Measurements from ENCODE around the gene JADE3.
"Not testable (repeated sequence)": the region's sequence is repeated elsewhere in the genome, so short reads cannot be mapped to it uniquely, and the experiment has no call there.

JADE3 gene

GRCh38 chrX:46954716-46955115 is 42.5 kb downstream of the JADE3 start:
- TF ChIP-seq, protein P1, sequence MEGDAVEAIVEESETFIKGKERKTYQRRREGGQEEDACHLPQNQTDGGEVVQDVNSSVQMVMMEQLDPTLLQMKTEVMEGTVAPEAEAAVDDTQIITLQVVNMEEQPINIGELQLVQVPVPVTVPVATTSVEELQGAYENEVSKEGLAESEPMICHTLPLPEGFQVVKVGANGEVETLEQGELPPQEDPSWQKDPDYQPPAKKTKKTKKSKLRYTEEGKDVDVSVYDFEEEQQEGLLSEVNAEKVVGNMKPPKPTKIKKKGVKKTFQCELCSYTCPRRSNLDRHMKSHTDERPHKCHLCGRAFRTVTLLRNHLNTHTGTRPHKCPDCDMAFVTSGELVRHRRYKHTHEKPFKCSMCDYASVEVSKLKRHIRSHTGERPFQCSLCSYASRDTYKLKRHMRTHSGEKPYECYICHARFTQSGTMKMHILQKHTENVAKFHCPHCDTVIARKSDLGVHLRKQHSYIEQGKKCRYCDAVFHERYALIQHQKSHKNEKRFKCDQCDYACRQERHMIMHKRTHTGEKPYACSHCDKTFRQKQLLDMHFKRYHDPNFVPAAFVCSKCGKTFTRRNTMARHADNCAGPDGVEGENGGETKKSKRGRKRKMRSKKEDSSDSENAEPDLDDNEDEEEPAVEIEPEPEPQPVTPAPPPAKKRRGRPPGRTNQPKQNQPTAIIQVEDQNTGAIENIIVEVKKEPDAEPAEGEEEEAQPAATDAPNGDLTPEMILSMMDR (IDR thresholded peaks at IDR 0.05; ENCODE audit: insufficient read depth, low read depth, low read length, missing control alignments) = no peak
- no peak overlapping the region for H3K4me3 ChIP-seq (ENCODE audit: low read length)
- DNase-seq (ENCODE audit: low read depth) = no peak

GRCh38 chrX:46956589-46956988 is 44.4 kb downstream of the JADE3 start:
- not testable (repeated sequence) for H3K4me3 ChIP-seq (ENCODE audit: low read length); DNase-seq (ENCODE audit: low read depth)

DNA sequence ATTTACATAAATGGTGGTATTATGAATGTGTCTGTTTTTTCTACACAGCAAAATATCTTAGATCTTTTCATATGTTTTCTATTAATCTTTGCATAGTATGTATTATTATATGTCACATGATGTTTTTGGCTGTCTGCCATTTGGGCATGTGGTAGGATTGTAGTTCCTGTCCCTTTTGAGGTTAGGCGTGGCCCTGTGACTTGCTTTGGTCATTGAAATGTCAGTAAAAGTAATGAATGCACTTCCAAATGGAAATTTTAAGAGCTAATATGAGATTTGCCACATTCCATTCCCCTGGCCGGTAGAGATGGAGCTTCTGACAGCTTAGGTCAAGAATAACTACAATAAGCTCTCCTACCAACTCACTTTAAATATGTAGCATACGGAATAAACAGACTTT is 45.1 kb downstream of the JADE3 start:
- TF ChIP-seq, protein P1 (IDR thresholded peaks at IDR 0.05; ENCODE audit: insufficient read depth, low read depth, low read length, missing control alignments) = no peak
- DNase-seq (ENCODE audit: low read depth) = no peak
- no peak overlapping the region for H3K4me3 ChIP-seq (ENCODE audit: low read length)

- no peak overlapping the region for H3K4me3 ChIP-seq (ENCODE audit: low read length)
- DNase-seq (ENCODE audit: low read depth) = peak; percentile 61
- TF ChIP-seq, protein P1 (IDR thresholded peaks at IDR 0.05; ENCODE audit: insufficient read depth, low read depth, low read length, missing control alignments) = no peak
Measured at GRCh38 chrX:46959101-46959500, 46.9 kb downstream of the JADE3 start.

DNA sequence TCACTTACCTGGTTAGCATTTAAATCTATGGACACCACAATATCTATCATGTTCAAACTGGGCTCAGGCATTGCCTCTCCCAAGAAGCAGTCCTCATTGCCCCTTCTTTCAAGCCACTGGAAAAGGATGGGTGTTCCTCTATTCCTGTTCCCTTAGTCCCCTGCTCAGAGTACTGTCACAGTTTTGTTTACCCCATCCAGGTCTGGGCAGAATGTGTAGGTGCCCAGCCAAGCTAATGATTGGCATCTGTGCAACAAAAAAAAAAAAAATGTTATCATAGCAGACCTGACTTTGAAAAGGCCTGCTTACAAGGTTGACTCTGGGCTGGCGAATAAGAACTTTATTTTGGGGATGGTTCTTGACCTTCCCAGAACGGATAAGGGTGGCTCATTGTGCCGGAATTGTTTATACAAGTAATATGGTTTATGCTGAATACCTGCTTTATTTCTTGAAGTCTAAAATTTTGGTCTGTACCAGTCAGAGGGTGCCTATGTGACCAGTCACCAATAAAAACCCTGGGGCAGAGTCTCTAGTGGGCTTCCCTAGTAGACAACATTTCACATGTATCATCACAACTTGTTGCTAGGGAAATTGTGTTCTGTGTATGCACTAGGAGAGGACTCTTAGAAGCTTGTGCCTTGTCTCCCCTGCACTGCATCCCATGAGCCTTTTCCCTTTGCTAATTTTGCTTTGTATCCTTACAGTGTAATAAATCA is 47.9 kb downstream of the JADE3 start:
- H3K4me3 ChIP-seq (ENCODE audit: low read length) = no peak overlapping the region
- TF ChIP-seq, protein P1 (IDR thresholded peaks at IDR 0.05; ENCODE audit: insufficient read depth, low read depth, low read length, missing control alignments) = no peak
- no peak for DNase-seq (ENCODE audit: low read depth)

DNA sequence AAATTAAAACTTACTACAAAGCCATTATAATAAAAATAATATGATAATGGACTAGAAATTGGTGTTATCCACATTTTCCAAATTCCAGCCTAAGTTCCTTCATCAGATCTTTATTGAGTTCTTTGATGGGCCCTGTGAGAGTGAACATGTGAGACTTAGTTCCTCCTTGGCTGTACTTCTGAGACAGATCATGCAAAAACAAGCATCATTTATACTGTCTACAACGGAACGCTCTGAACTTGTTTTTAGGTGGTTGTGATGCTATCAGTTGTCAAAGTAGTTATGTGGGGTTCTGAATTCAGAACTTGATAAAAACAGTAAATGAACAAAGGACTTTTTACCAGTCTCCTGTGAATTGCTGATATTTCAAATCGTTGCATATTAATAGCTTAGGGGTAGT is 48.9 kb downstream of the JADE3 start:
- DNase-seq (ENCODE audit: low read depth) = no peak
- TF ChIP-seq, protein P1 (IDR thresholded peaks at IDR 0.05; ENCODE audit: insufficient read depth, low read depth, low read length, missing control alignments) = no peak
- no peak overlapping the region for H3K4me3 ChIP-seq (ENCODE audit: low read length)

- DNase-seq (ENCODE audit: low read depth) = no peak
- TF ChIP-seq, protein P1 (IDR thresholded peaks at IDR 0.05; ENCODE audit: insufficient read depth, low read depth, low read length, missing control alignments) = no peak
- H3K4me3 ChIP-seq (ENCODE audit: low read length) = no peak overlapping the region
Measured at GRCh38 chrX:46961574-46962283, 49.5 kb downstream of the JADE3 start.

Data from epithelial cell of esophagus (primary cell).